IMR-90 (cell line): Measurements from ENCODE around the gene SOSTDC1. TPM values are rescaled to one million over a fixed set of nuclear protein-coding genes. Genes with fewer than 3 reads are reported as not detected.

Experiments
- ATAC-seq: fragments of 200-7000 bp; cut with Tn5 transposase; 2 replicates; pipeline ENCODE4 v1.9.1; 2020; ENCODE audit warnings: low read depth, mild to moderate bottlenecking, moderate library complexity
- BruUV-seq: library from RNA; stranded (reverse); fragments of 400-500 nt; replicated peaks from 2 replicates; lab custom pipeline; 2021; lab: Mats Ljungman, UMichigan
- CTCF ChIA-PET: fragments of 300-600 bp; formaldehyde crosslinking; extraction: SDS; loops from one replicate; lab custom pipeline; 2021; ENCODE audit warnings: antibody characterized with exemption; lab: Yijun Ruan, JAX
- POLR2A ChIA-PET: fragments of 300-600 bp; sonication (Branson Sonifier 250); formaldehyde crosslinking; loops from one replicate; lab custom pipeline; 2022; ENCODE audit warnings: antibody characterized with exemption; ENCODE audit not compliant: unreplicated experiment; lab: Charles Lee
- DNase-seq: peaks from one replicate; pipeline ENCODE4 v3.0.0; 2013
- H2AFZ ChIP-seq: replicated peaks from 2 replicates; pipeline ENCODE3; 2013; ENCODE audit warnings: low read length, mild to moderate bottlenecking; ENCODE audit not compliant: poor library complexity
- H2AK5ac ChIP-seq: 2 replicates; pipeline ENCODE4 v1.6.1; 2013; ENCODE audit warnings: low read depth, low read length, inconsistent platforms
- H2AK9ac ChIP-seq: replicated peaks from 2 replicates; pipeline ENCODE3; 2013; ENCODE audit warnings: mild to moderate bottlenecking, low read depth, low read length, moderate library complexity; ENCODE audit not compliant: poor library complexity
- H2BK120ac ChIP-seq: 2 replicates; pipeline ENCODE4 v1.6.1; 2013; ENCODE audit warnings: low read depth, low read length, inconsistent platforms
- H2BK15ac ChIP-seq: 3 replicates; pipeline ENCODE4 v1.6.1; 2013; ENCODE audit warnings: low read depth, low read length, inconsistent platforms
- H2BK20ac ChIP-seq: 2 replicates; pipeline ENCODE4 v1.6.1; 2013; ENCODE audit warnings: low read depth, mild to moderate bottlenecking, inconsistent platforms, low read length, moderate library complexity
- H2BK5ac ChIP-seq: 2 replicates; pipeline ENCODE4 v1.6.1; 2013; ENCODE audit warnings: mild to moderate bottlenecking, low read depth, low read length, inconsistent platforms; ENCODE audit not compliant: poor library complexity, severe bottlenecking
- H3K14ac ChIP-seq: replicated peaks from 2 replicates; pipeline ENCODE4 v1.6.1; 2013; ENCODE audit warnings: low read depth, low read length, inconsistent platforms
- H3K18ac ChIP-seq: 2 replicates; pipeline ENCODE4 v1.6.1; 2013; ENCODE audit warnings: low read depth, low read length, control low read depth
- H3K23ac ChIP-seq: 2 replicates; pipeline ENCODE4 v1.6.1; 2013; ENCODE audit warnings: low read depth, low read length, inconsistent platforms
- H3K27ac ChIP-seq: 2 replicates; pipeline ENCODE4 v1.5.1; 2013; ENCODE audit warnings: mild to moderate bottlenecking, control low read depth, low read length; ENCODE audit not compliant: insufficient read depth
- H3K27me3 ChIP-seq: 2 replicates; pipeline ENCODE4 v1.6.1; 2013; ENCODE audit warnings: low read length; ENCODE audit not compliant: control insufficient read depth, insufficient read depth
- H3K36me3 ChIP-seq: 2 replicates; pipeline ENCODE4 v1.6.1; 2013; ENCODE audit warnings: low read length, mixed read lengths; ENCODE audit not compliant: control insufficient read depth, insufficient read depth
- H3K4ac ChIP-seq: 2 replicates; pipeline ENCODE4 v1.6.1; 2013; ENCODE audit warnings: low read depth, low read length, inconsistent platforms
- H3K4me1 ChIP-seq: 2 replicates; pipeline ENCODE4 v1.6.1; 2013; ENCODE audit warnings: low read length, mixed read lengths; ENCODE audit not compliant: control insufficient read depth, insufficient read depth
- H3K4me2 ChIP-seq: 2 replicates; pipeline ENCODE4 v1.6.1; 2013; ENCODE audit warnings: low read depth, mild to moderate bottlenecking, control low read depth, low read length, moderate library complexity
- H3K4me3 ChIP-seq: 2 replicates; pipeline ENCODE4 v1.5.1; 2013; ENCODE audit warnings: low read depth, mild to moderate bottlenecking, control low read depth, low read length, moderate library complexity; ENCODE audit not compliant: insufficient read depth
- H3K56ac ChIP-seq: 2 replicates; pipeline ENCODE4 v1.6.1; 2013; ENCODE audit warnings: low read length, inconsistent platforms; ENCODE audit not compliant: insufficient read depth; ENCODE audit errors: extremely low read depth
- H3K79me1 ChIP-seq, 2 experiments: 2 replicates each; pipeline ENCODE4 v1.6.1; 2013; ENCODE audit warnings: low read length in 2 of 2, inconsistent platforms in 1 of 2, low read depth in 1 of 2
- H3K9ac ChIP-seq: 2 replicates; pipeline ENCODE4 v1.6.1; 2013; ENCODE audit warnings: low read depth, low read length, control low read depth
- H3K9me1 ChIP-seq: 2 replicates; pipeline ENCODE4 v1.6.1; 2013; ENCODE audit warnings: low read length, inconsistent platforms; ENCODE audit not compliant: insufficient read depth
- H3K9me3 ChIP-seq: 2 replicates; pipeline ENCODE4 v1.6.1; 2013; ENCODE audit warnings: low read length; ENCODE audit not compliant: control insufficient read depth, insufficient read depth
- H4K20me1 ChIP-seq: 2 replicates; pipeline ENCODE4 v1.6.1; 2013; ENCODE audit warnings: low read length, inconsistent platforms; ENCODE audit not compliant: insufficient read depth
- H4K5ac ChIP-seq: 2 replicates; pipeline ENCODE4 v1.6.1; 2013; ENCODE audit warnings: mild to moderate bottlenecking, low read depth, low read length, control low read depth
- H4K8ac ChIP-seq, 2 experiments: 2 replicates each; pipeline ENCODE4 v1.6.1; 2013; ENCODE audit warnings: low read depth in 2 of 2, low read length in 2 of 2, control low read depth in 1 of 2, inconsistent platforms in 1 of 2
- H4K91ac ChIP-seq: 2 replicates; pipeline ENCODE4 v1.6.1; 2013; ENCODE audit warnings: low read depth, low read length, inconsistent platforms; ENCODE audit not compliant: insufficient read depth
- MAFK ChIP-seq: IDR thresholded peaks from 2 replicates; pipeline ENCODE4 v1.6.1; 2012; ENCODE audit warnings: low read depth, low read length, improper control_type of control experiment
- WGBS, 2 experiments: methylation state at CpG; one replicate each; pipeline versions ENCODE4 v1.1.5 to v1.1.7; 2013; ENCODE audit warnings: missing lambda C conversion rate in 2 of 2; ENCODE audit not compliant: insufficient read length in 1 of 2; ENCODE audit errors: extremely low coverage in 2 of 2; 5-methylcytosine and 5-hydroxymethylcytosine counted together
- dilution Hi-C: fragments of 300-500 bp; cut with HindIII; formaldehyde crosslinking; loops from one replicate; pipeline ENCODE4 v1.14.3; 2018; ENCODE audit warnings: low sequenced_read_pairs; ENCODE audit not compliant: unreplicated experiment
- in situ Hi-C: fragments of 300-500 bp; cut with MboI; formaldehyde crosslinking; loops from 3 replicates; pipeline ENCODE4 v1.14.3; 2019; ENCODE audit warnings: low sequenced_read_pairs, inconsistent platforms, mixed read lengths
- intact Hi-C: fragments of 100-400 bp; cut with micrococcal nuclease; formaldehyde crosslinking; loops from 2 replicates; pipeline ENCODE4 v1.10.0; 2022
- polyA plus RNA-seq, 3 experiments: library from polyadenylated mRNA; depleted of rRNA; stranded (reverse); fragments of >200 nt; gene quantifications; 2 replicates each; pipeline ENCODE4 v1.2.3, GENCODE V29; 2012; ENCODE audit warnings: low replicate concordance in 1 of 3
- total RNA-seq: library from RNA; depleted of rRNA; stranded (reverse); fragments of >200 nt; gene quantifications from 2 replicates; pipeline ENCODE4 v1.2.3, GENCODE V29; 2012
- TF ChIP-seq, protein P1 (sequence below): conservative IDR thresholded peaks from 2 replicates; pipeline ENCODE4 v1.5.1; 2012; ENCODE audit warnings: mild to moderate bottlenecking, low read depth, low read length, improper control_type of control experiment

Gene SOSTDC1
- total and polyA plus RNA-seq, 2 of the 4 experiments (the other 2 are of a cell fraction) = 0.07 TPM; not detected in 1

DNA sequence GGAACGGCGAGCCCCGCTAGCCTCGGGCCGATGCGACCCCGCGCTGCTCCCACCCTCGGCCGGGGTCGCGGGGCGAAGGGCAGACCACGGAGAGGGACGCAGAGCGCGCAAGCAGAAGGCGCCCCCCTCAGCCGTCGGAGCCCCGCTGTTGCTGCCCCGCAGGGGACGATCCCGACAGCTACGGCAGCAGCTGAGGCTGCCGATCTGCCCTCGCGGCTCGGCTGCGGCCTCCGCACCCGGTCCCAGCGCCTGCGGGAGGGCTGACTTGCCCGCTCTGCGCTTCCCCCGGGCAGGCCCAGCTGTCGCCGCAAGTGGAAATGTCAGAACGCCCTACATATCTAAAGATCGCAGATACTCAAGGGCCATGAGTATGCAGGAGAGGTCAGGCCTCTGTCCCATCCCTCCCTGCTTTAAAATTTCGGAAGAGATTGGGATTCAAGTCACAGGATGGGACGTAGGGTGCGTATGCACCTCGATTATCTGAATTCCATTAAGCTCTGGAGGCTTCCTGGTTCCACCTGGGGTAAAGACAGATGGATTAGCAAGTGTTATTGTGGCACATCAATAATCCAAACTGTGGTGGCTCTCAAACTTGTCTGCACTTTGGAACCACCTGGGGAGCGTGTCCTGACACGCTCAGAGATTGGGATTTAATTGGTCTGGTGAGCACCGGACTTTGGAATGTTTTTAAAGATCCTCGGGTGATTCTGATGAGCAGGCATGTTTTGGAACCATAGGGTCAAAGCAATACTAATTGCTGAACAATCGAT lies 44.0 kb downstream of the SOSTDC1 start, which contains the start of gene CRPPA:
TSS of gene CRPPA (minus strand) at position 206 of the 770 bp plus-strand sequence. CDS start 216 bp downstream, outside the sequence.
- in situ Hi-C loops (no loop called here), intact Hi-C loops (loop anchor here (10.0 kb wide), 1 partner anchor 493 kb away; no protein-coding TSS in a partner anchor)
- 10% methylated on average over 21 of the region's 50 CpGs; no CpG with 5 or more reads in 1 of the 2 experiments for WGBS, 2 experiments

More for the DNA sequence above, 44.0 kb downstream of the SOSTDC1 start, which contains the start of gene CRPPA:
- Histone ChIP-seq H4K5ac (peak within 1 kb of the TSS; percentile 86), H3K36me3 (no peaks in the 10 kb centered on the region), H3K79me1 (peaks cover 4 to 8% of the 10 kb centered on the region in 2 experiments; a peak in 2 of 4 replicates), H3K27me3 (no peaks in the 10 kb centered on the region), H2AK9ac (peak within 1 kb of the TSS; percentile 95), H2AFZ (peak within 1 kb of the TSS; percentile 97), H3K18ac (peak within 1 kb of the TSS; percentile 95), H3K4me3 (peak within 1 kb of the TSS; percentile 42), H3K4me2 (peak within 1 kb of the TSS; percentile 71), H3K9me3 (no peaks in the 10 kb centered on the region), H3K9me1 (peaks cover 8% of the 10 kb centered on the region), H3K27ac (peak within 1 kb of the TSS; percentile 95), H3K14ac (peak within 1 kb of the TSS; percentile 96), H4K20me1 (no peaks in the 10 kb centered on the region), H4K91ac (peak within 1 kb of the TSS; percentile 81), H2BK20ac (peak within 1 kb of the TSS; percentile 95), H3K4ac (peak within 1 kb of the TSS; percentile 95), H4K8ac (peak within 1 kb of the TSS; percentile 91 to 99), H2BK5ac (peak within 1 kb of the TSS; percentile 86), H3K9ac (peak within 1 kb of the TSS; percentile 96), H2AK5ac (peak within 1 kb of the TSS; percentile 89), H3K56ac (peak within 1 kb of the TSS; percentile 94), H2BK120ac (peak within 1 kb of the TSS; percentile 94), H2BK15ac (peak within 1 kb of the TSS; percentile 81; the same call in 2 of the 3 replicates), H3K23ac (peak within 1 kb of the TSS; percentile 92), H3K4me1 (peaks cover 11% of the 10 kb centered on the region)
- ChIA-PET POLR2A (interaction anchor here (1.1 kb wide), 1 partner anchor 9 kb away, joined by 3 read pairs; no protein-coding TSS in a partner anchor), CTCF (interaction anchor here (0.6 kb wide), 1 partner anchor 375 kb away, joined by 3 read pairs; no protein-coding TSS in a partner anchor)
- no TSS peak for BruUV-seq
- DNase-seq (peak; percentile 21), ATAC-seq (peak; percentile 50)
- dilution Hi-C loops = no loop called here
- TF ChIP-seq MAFK = peak; percentile 66
- TF ChIP-seq, protein P1, sequence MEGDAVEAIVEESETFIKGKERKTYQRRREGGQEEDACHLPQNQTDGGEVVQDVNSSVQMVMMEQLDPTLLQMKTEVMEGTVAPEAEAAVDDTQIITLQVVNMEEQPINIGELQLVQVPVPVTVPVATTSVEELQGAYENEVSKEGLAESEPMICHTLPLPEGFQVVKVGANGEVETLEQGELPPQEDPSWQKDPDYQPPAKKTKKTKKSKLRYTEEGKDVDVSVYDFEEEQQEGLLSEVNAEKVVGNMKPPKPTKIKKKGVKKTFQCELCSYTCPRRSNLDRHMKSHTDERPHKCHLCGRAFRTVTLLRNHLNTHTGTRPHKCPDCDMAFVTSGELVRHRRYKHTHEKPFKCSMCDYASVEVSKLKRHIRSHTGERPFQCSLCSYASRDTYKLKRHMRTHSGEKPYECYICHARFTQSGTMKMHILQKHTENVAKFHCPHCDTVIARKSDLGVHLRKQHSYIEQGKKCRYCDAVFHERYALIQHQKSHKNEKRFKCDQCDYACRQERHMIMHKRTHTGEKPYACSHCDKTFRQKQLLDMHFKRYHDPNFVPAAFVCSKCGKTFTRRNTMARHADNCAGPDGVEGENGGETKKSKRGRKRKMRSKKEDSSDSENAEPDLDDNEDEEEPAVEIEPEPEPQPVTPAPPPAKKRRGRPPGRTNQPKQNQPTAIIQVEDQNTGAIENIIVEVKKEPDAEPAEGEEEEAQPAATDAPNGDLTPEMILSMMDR = no peak
